GM12891 (cell line): ENCODE measurements around the gene SYNPO. TPM values are rescaled to one million over a fixed set of nuclear protein-coding genes. Genes with fewer than 3 reads are reported as not detected.

ENCODE experiments used
- DNase-seq: peaks from one replicate; pipeline ENCODE4 v3.0.0; 2011; ENCODE audit warnings: low spot score; ENCODE audit not compliant: insufficient read length
- FAIRE-seq: peaks from 2 replicates; lab custom pipeline; 2011; peaks lifted over from hg19 to GRCh38; lab: Jason Lieb, UNC
- PAX5 ChIP-seq: IDR thresholded peaks from 2 replicates; pipeline ENCODE4 v1.6.1; 2011; ENCODE audit warnings: low read length, moderate library complexity, mild to moderate bottlenecking; ENCODE audit not compliant: insufficient read depth, severe bottlenecking
- POLR2A ChIP-seq: IDR thresholded peaks from 2 replicates; pipeline ENCODE4 v1.6.1; 2011; ENCODE audit warnings: low read depth, low read length, control low read depth
- POLR2AphosphoS5 ChIP-seq: IDR thresholded peaks from 2 replicates; pipeline ENCODE4 v1.6.1; 2011; ENCODE audit warnings: low read depth, low read length, control low read depth
- POU2F2 ChIP-seq: IDR thresholded peaks from 2 replicates; pipeline ENCODE4 v1.6.1; 2011; ENCODE audit warnings: low read depth, mild to moderate bottlenecking, control low read depth, low read length, moderate library complexity
- SPI1 ChIP-seq: IDR thresholded peaks from 2 replicates; pipeline ENCODE4 v1.6.1; 2011; ENCODE audit warnings: low read depth, low read length, control low read depth
- TAF1 ChIP-seq: IDR thresholded peaks from 2 replicates; pipeline ENCODE4 v1.6.1; 2011; ENCODE audit warnings: low read depth, low read length, control low read depth
- polyA plus RNA-seq: library from polyadenylated mRNA; unstranded; fragments of >200 nt; gene quantifications from one replicate; pipeline ENCODE4 v1.2.1, GENCODE V29; 2012; ENCODE audit warnings: low read depth, missing spikeins, inconsistent platforms; ENCODE audit not compliant: missing spikeins

The SYNPO gene
- 27.9 TPM for polyA plus RNA-seq

- TF ChIP-seq POU2F2 (no peak), POLR2A (no peak), PAX5 (no peak), POLR2AphosphoS5 (no peak), TAF1 (no peak), SPI1 (no peak)
- FAIRE-seq (no peak), DNase-seq (no peak)
Measured at GRCh38 chr5:150640311-150641005, at the start of gene SYNPO. SYNPO (plus strand) TSS chr5:150640660; CDS start chr5:150648276, 7,616 bp downstream.

- FAIRE-seq = no peak
- TF ChIP-seq POLR2A (no peak), PAX5 (no peak), POU2F2 (no peak), TAF1 (no peak), POLR2AphosphoS5 (no peak), SPI1 (no peak)
Measured at GRCh38 chr5:150590979-150591695, 49.3 kb upstream of the SYNPO start.

GRCh38 chr5:150593593-150593992 is 46.9 kb upstream of the SYNPO start:
- TF ChIP-seq POU2F2 (no peak), POLR2AphosphoS5 (no peak), TAF1 (no peak), POLR2A (no peak), PAX5 (no peak), SPI1 (no peak)
- no peak for FAIRE-seq
- no peak for DNase-seq

More at GRCh38 chr5:150590979-150591695, 49.3 kb upstream of the SYNPO start:
- no peak for DNase-seq

GRCh38 chr5:150593996-150594395 is 46.5 kb upstream of the SYNPO start:
- DNase-seq (no peak), FAIRE-seq (no peak)
- TF ChIP-seq TAF1 (no peak), POLR2A (no peak), POU2F2 (no peak), PAX5 (no peak), SPI1 (no peak), POLR2AphosphoS5 (no peak)

GRCh38 chr5:150595466-150596031 is 44.9 kb upstream of the SYNPO start:
- TF ChIP-seq POU2F2 (no peak), TAF1 (no peak), POLR2AphosphoS5 (no peak), SPI1 (no peak), POLR2A (no peak), PAX5 (no peak)
- no peak for FAIRE-seq
- no peak for DNase-seq

- FAIRE-seq (no peak), DNase-seq (no peak)
- no peak for TF ChIP-seq SPI1
- TF ChIP-seq POLR2AphosphoS5 = no peak
- TF ChIP-seq PAX5 = no peak
- TF ChIP-seq POLR2A = no peak
- TF ChIP-seq TAF1 = no peak
- TF ChIP-seq POU2F2 = no peak
Measured at GRCh38 chr5:150596313-150596712, 44.1 kb upstream of the SYNPO start.

GRCh38 chr5:150596826-150597225 is 43.6 kb upstream of the SYNPO start:
- DNase-seq (no peak), FAIRE-seq (no peak)
- no peak for TF ChIP-seq POU2F2
- no peak for TF ChIP-seq SPI1
- no peak for TF ChIP-seq PAX5
- no peak for TF ChIP-seq POLR2AphosphoS5
- no peak for TF ChIP-seq POLR2A
- TF ChIP-seq TAF1 = no peak

GRCh38 chr5:150598006-150598405 is 42.5 kb upstream of the SYNPO start:
- FAIRE-seq (no peak), DNase-seq (no peak)

More at GRCh38 chr5:150598006-150598405, 42.5 kb upstream of the SYNPO start:
- TF ChIP-seq POLR2A (no peak), SPI1 (no peak), PAX5 (no peak), TAF1 (no peak), POLR2AphosphoS5 (no peak), POU2F2 (no peak)
